LNCaP clone FGC (cell line): ENCODE measurements around the gene LIN9.

ENCODE experiments used
- DNase-seq: peaks from one replicate; pipeline ENCODE4 v3.0.0-alpha.2; 2011; ENCODE audit warnings: low read depth
- H3K4me3 ChIP-seq: 2 replicates; pipeline ENCODE4 v1.5.1; 2011; ENCODE audit warnings: mild to moderate bottlenecking, low read depth, low read length, control low read depth
- CTCF ChIP-seq: IDR thresholded peaks from 2 replicates; pipeline ENCODE4 v1.5.1; 2012; ENCODE audit warnings: mild to moderate bottlenecking; ENCODE audit not compliant: control insufficient read depth, insufficient read depth; ENCODE audit errors: extremely low read depth

The LIN9 gene

GRCh38 chr1:226308723-226309397 is at the start of gene LIN9:
Gene LIN9 (minus strand): TSS chr1:226309164. CDS start chr1:226309139, 25 bp downstream.
- TF ChIP-seq CTCF, result no peak
- peak within 1 kb of the TSS; percentile 94 for H3K4me3 ChIP-seq
- DNase-seq, result peak; percentile 56

- no peak for DNase-seq
- no peak for TF ChIP-seq CTCF
- no peak overlapping the region for H3K4me3 ChIP-seq
Observed at GRCh38 chr1:226357416-226357815, 48.5 kb upstream of the LIN9 start.

- DNase-seq, result no peak
- no peak for TF ChIP-seq CTCF
- H3K4me3 ChIP-seq, result no peak overlapping the region
Observed at GRCh38 chr1:226355669-226356551, 46.9 kb upstream of the LIN9 start.

GRCh38 chr1:226355016-226355415 is 46.1 kb upstream of the LIN9 start:
- H3K4me3 ChIP-seq, result no peak overlapping the region
- no peak for TF ChIP-seq CTCF
- no peak for DNase-seq

- no peak overlapping the region for H3K4me3 ChIP-seq
- TF ChIP-seq CTCF, result no peak
- no peak for DNase-seq
Observed at GRCh38 chr1:226353698-226354525, 44.9 kb upstream of the LIN9 start.

GRCh38 chr1:226351709-226352108 is 42.7 kb upstream of the LIN9 start:
- no peak for TF ChIP-seq CTCF
- H3K4me3 ChIP-seq, result no peak overlapping the region
- no peak for DNase-seq
